Fibroblast of the conjunctiva (primary cell): ENCODE measurements around the gene GOLGA3.

Experiments
- DNase-seq: peaks from one replicate; pipeline ENCODE4 v3.0.0-alpha.2; 2010; ENCODE audit warnings: low read depth

Gene GOLGA3

DNA sequence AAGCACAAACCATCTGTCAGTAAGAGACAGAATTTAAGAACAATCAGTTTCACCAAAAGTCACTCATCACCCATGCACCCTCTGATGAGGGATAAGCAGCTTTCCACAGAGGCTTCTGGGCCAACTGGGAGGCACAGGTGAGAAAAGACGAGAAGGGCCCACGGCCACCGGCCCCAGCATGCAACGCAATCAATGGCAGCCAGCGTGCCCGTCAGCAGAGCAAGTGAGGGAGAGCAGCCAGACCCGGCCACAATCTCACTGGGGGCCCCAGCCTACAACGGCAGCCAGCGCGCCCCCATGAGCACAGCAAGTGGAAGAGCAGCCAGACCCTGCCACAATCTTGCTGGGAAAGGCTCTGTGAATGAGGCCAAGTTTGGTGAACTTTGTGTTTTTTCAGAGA is 80.3 kb downstream of the GOLGA3 start:
- no peak for DNase-seq

DNA sequence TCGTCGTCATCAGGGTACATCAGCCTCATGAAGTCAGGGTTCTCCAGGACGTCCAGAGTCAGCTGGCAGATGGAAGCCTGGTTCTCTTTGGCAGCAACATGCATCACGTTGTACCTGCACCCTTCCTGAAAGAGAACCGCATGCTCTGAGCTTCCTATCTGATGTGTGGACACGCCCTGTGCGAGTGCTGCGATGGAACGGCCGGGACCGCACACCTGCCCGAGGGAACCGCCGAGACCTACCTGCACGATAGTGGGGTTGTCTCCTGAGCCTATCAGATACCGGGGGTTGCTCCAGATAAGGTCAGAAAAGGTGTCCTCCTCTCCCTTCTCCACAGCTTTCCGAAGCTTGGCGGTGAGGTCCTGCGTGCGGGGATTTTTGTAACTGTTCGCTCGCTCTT is 80.8 kb downstream of the GOLGA3 start:
- no peak for DNase-seq

DNA sequence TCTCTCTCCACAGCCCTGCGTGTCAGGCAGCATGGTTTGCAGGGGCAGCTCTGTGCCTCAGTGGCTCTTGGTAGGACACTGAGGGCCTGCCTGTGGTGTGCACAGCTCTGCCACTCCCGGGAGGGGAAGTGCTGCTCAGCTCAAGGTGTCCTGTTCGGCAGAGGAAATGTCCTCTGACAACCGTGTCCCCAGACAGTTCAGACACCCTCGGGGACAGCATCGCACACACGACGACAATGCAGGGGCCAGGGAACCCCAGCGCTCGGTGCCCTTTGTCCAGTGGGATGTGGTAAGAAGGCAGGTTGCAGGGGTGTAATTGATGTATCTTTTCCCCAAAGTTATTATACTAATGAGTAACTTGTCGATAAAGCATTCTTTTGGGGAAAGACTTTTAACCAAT is 81.3 kb downstream of the GOLGA3 start:
- no peak for DNase-seq

DNA sequence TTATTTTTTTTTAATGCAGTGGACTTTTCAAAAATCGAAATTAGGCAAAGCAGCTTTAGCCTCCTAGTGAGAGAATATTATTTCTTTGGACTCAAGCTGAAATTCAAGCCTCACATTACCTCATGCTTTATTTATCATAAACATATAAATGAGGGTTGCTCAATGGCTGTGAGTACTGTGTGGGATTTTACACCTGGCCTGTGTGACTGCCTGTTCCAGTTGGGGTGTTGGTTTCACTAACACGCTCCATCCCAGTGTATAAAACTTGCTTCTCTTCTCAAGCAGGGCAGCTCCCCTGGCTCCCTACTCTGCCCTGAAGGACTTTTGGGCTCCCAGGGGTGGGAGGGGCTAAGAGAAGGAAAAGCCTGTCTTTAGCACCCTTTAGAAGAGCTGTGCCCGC is 82.1 kb downstream of the GOLGA3 start:
- DNase-seq = no peak

DNA sequence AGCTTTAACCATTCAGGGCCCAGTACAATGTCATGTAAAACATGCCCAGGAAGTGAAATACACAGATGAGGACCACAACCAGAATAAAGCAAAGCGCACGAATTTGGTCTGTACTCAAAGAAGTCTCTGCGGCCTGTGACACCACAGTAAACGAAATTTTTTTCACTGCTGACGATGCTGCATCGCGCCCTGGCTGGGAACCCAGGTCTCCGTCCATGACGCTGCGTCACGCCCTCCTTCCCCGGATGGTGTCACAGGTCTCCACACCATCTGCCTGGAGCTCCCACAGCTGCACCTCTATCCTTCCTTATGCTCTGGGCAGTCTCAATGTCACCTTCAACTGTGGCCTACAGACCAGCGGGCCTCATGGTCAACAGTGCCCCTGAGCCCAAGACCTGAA is 84.8 kb downstream of the GOLGA3 start:
- DNase-seq = no peak

DNA sequence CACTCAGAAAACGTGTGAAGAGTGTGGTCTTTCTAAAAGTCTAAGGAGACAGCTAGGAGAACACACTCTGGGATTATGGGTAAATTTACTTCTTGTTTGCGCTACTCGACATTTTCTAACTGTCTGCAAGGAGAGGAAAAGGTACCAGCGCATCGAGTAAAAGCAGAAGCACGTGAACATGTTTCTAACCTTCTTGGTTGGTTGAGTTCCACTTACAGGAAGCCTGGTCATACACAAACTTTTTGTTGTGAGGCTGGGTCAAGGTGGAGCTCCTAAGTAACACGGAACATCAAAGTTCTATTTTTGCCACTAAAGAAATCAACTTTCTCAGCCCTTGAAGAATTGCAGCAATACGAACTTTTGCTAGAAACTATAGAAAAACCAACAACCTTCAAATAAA is 87.0 kb downstream of the GOLGA3 start:
- DNase-seq = no peak

DNA sequence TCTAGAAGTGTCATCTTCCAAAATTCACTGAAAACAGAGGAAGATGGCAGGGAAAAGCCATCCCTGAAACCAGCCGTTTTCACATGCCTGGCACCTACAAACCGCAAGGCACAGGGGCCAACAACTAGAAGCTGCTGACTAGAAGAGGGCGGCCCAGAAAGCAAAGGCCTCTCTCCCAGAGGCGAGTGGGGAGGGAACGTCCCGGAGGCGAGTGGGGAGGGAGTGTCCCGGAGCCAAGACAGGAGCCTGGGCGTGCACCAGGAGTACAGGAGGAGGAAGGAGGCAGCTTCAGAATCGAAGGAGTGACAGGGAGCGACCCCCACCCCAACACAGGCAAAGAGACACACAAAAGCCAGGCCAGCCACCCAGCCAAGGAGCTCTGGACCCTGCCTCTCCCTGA is 88.0 kb downstream of the GOLGA3 start:
- DNase-seq = no peak

DNA sequence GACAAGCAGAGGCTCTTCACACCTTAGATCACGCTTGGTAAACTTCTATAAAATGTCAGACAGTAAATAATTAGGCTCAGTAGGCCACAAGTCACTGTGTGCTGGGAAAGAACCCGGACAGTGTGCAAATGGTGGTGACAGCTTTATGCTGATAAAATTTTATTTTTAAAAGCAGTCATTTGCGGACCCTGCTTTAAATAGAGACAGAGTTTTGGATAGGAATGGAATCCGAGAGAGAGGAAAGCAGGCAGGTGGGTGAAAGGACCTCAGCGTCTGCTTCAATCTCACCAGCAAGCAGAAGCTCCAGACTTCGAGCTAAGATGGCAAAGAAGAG is 88.4 kb downstream of the GOLGA3 start:
- no peak for DNase-seq

DNA sequence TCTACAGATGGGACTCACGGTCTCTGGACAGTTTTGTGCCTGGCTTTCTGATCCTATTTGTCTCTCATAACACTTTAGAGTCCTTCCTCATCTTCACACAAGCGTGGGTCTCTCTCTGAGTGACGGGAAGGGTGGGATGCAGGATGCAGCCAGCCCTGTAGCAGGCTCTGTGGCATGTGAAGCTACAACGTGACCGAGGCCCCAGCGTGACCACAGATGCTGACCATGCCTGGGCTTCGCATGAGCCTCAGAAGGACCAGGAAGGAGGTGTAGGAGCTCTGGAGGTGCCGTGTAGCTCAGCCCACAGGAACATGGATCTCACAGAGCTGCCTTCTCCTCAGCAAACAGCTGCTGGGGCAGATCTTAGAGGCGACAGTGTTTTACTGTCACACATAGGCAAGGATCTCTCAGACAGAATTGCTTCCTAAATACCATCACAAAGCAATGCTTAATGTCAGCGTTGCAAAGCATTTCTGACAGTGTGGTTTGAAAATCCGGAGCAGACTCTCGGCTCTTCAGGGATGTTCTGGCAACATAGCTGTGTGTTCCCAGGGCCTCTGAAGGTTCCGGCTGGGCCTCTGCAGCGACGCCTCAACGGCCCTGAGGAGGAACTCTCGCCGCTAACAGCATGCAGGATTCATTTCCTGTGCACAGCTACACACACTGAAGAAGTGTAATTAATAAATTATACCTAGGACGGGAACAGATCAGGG is 88.9 kb downstream of the GOLGA3 start:
- DNase-seq = no peak

DNA sequence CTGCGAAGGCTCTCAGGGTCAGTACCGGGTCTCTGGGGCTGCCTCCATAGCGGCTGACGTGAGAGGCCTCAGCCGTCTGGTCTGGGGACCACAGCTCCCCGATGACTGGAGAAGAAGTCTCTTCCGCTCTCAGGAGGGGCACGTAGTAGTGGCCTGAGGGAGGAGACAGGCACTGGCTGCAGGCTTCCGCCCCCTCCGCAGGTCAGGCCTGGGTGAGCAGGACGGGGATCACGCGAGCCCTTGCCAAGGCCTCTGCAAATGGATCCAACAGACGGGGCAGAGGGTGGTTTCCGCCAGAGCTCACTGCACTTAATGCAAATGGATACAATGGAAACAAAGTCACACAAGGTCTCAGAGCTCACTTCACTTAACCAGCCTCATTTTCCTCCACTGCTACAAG is 91.8 kb downstream of the GOLGA3 start:
- DNase-seq = no peak

DNA sequence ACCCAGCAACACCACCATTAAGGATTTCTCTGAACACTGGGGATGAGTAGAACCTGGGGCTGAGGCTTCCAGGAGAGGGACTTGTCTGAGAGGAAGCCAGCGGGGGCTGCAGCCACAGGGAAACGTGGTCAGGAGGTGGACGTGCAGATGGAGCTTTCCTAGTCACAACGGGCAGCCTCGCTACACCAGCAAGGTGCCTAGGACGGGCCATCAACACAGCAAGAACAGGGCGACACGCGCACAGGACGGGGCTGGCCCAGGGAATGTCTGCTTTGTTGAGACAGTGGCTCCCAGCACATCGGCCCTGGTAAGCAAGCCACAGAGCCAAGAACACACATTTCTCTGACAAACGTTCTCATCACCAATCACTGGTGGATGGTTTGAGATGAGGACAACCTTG is 92.3 kb downstream of the GOLGA3 start:
- DNase-seq = no peak

DNA sequence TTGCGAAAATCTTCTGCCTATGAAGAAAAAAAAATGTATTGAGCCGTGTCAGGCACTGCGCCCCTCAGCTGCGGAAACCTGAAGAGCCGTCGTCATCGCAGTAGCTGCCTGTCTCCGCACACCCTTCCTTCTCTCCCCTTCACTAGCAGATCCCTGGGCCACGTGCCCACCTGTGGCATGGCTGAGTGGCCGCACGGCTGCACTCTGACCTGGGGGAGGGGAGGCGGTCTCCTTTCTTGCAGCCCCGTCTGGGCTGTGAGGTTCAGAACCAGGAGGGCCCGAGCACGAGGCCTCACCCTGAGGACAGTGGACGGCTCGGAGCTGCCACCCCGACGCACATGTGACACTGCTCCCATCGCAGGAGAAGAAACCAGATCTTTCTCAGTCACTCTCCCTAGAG is 93.2 kb downstream of the GOLGA3 start:
- no peak for DNase-seq

DNA sequence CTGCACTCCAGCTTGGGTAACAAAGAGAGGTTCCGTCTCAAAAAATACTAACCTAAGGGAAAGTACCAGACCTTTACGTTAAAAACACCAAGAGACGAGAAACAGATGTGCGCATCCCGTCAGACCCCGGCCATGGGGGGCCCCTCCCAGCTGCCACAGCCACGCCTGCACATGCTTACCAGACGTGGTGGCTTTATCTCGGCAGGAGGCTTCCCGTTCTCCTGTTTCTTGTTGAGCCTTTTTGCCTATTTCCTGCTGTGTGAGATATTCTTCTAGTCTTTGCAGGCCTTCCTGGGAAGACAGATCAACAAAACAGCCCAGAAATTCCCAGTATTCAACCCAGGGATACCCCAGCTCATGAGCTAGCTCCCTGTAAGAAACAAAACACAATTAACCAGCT is 94.5 kb downstream of the GOLGA3 start:
- peak; percentile 14 for DNase-seq

DNA sequence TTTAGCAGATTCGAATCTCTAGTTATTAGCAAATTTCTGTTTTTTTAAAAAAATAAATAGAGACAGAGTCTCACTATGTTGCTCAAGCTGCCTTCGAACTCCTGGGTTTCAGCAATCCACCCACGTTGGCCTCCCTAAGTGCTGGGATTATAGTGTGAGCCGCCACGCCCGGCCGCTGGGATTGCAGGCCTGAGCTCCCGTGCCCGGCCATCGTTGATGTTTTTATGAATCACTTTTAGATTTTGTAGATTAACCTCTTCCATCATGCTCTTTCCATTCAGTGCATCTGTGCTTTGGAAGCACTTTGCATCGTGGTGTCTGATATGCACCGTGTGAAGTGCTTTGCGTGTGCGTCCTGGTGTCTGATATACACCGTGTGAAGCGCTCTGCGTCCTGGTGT is 97.1 kb downstream of the GOLGA3 start:
- no peak for DNase-seq

DNA sequence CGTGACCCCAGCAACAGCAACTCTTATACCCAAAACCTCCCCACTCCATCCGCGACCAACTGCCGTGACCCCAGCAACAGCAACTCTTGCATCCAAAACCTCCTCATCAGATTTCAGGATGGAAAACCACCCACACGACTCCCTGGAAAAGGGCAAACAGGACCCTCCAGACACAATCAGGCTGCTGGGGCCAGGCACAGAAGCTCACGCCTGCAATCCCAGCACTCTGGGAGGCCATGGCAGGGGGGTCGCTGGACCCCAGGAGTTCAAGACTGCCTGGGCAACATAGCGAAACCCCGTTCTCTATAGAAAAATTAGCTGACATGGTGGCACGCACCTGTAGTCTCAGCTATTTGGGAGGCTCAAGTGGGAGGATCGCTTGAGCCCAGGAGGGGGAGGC is 98.3 kb downstream of the GOLGA3 start:
- DNase-seq = no peak

DNA sequence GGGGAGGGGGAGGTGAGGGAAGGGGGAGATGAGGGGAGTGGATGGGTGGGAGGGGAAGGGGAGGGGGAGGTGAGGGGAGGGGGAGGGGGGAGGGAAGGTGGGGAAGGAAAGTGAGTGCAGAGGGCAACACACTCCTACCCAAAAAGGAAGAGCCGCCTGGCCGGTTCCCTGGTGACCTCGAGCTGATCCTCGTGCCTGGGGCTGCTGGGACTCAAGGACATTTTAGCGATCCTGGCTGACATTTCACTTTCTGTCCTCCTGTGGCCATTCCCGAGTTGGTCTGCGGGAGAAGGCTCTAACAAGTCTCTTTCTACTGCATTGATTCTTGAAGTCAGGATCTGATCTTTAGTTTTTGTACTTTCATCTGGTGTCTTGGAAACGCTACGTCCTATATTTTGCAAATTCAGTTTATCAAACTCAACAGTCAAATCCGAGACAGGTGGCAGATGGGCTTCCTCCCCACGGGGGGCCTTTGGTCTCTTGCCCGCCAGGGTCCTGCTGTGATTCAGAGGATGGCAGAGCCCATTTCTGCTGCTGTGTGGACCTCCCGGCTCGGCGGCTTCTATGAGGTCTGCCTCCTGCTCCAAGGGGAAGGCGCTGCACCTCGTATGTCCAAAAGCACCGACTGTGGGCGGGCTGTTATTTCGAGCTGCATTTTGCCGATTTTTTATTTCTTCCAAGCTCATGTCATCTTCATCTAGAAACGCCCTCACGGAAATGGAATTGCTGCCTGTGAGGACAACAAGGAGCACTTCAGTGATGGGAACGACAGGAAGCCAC is 98.9 kb downstream of the GOLGA3 start:
- no peak for DNase-seq

DNA sequence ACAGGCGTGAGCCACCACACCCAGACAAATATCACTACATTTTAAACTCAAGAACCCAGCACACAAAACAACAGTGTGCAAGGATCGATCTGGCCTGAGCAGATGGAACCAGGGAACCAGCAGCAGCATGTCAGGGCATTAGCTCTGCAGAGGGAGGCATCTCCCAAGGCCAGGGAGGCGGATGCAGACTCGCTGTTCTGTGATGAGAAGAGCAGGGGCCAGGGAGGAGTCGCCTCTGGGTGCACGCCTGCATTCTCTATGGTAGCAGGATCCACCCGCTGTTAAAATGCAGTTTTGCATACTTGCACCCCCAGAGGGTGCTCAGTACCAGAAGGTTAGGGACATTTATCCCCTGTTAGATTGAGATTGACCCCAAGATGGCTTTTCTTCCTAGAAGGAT is 100.2 kb downstream of the GOLGA3 start:
- DNase-seq = no peak

DNA sequence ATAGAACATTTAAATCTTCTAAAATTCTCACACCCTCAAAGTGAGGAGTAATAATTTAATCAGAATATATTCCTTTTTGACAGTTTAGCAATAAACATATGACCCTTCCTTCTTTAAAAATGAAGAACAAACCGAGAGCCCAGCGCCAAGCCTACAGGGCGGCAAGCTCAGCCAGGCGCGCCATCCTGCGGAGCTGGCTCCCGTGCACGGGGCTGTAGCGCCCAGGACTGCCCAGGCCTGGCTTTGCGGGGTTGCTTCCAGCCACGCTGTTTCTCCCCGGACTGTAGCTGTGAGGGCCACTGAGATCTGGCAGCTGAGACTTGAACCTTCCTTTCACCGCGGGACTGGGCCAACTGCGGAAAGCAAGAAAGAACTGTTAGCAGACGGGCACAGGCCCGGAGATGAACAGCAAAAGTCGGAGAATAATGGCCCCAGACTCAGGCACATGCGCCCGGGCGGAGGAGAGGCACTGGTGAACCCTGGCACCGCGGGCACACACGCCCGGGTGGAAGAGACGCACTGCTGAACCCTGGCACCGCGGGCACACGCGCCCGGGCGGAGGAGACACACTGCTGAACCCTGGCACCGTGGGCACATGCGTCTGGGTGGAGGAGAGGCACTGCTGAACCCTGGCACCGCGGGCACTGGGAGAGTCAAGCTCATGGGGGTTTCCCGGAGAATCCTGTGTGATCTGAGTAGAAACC is 101.4 kb downstream of the GOLGA3 start:
- DNase-seq = no peak

DNA sequence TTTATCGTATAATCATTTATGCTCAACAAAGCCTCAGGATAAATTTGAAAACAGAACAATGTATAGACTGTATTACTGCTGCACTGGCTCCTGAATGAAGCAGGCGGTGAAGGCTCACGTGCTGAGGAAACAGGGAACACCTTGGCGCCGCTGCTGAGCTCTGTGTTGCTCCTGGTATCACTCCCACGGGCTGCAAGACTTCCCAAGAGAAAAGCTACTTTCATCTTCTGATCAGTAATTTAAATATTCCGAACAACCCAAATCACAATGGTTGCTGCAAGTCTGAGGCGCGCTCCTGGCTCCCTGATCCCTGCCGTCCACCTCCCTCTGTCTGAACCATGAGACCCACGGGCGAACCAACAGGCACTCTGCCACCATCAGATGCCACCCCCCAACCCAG is 102.3 kb downstream of the GOLGA3 start:
- DNase-seq = no peak

DNA sequence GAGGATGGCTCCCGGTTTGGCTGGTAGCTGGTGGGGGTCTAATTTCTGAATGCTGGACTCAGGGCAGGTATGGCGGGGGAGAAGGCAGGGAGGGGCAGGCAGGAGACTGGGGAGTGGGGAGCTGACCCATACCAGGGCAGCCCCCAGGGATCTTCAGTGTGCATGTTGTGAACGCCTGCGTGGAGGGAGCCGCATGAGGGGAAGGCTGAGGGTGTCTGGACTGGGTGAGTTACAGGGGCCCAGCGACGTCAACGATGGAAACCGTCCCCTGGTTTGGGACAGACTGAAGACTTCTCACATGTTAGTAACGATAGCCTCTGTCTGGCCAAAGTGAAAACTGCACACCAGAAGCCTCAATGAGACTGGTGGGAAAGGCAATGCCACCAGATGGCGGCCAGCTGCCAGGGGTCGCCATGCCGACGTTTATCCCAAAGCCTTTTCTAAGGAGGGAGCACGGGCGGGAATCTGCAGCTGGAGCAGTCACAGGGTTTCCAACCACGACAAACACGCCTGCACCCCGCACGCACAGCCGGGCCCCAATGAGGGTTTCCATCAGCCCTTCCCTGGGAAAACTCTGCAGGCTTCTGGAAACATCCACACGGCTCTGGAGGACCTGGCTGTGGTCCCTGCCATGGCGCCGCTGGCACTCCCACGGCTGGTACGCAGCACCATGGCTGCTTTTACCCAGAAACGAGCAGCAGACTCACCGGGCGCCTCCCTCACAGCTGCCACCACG is 104.0 kb downstream of the GOLGA3 start:
- no peak for DNase-seq

DNA sequence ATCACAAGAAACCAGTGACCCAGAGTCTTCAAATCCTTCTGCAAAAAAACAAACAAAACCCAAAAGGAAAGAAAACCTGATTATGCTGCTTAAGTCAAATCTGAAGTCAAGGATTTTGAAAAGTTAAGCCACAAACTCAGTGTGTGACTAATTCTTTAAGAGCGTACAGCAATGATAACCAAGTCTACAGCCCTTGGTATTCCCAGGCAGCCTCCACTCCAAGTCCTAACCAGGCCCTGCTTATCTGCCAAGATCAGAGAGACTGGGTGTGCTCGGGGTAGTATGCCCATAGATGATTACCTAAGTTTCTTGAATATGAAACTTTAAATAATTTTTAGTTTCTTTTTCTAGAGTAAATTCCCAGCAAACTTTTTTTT is 104.9 kb downstream of the GOLGA3 start:
- DNase-seq = no peak

DNA sequence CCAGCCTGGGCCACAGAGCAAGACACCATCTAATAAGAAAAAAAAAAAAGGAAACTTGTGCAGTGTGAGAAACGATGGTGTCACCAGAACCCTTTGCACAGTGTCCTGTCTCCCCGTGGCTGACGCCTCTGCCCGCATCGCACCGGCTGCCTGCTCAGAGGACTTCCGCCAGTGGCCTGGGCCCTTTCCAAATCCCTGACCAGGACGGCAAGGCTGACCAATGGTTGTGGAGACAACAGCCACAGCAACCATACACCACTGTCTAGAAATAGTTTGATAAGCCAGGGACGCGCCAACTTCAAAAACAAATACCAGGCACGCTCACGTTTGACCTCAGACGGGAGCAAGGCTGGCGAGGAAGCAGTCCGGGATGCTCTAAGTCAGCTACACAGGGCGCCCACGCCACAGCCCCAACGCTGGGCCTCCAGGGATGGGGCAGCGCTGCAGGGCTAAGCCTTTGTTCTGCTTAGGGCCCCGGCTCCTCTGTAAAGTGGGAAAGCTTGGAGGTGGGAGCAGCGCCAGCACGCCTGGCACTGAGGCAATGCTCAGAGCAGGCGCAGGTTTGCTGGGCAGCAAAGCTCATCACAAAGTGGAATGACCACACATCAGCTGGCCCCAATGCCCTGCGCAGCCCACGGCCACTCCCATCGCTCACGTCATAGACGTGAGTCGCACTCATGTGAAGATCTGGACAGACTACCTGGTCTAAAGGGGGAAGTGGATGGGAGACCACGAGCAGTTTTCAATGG is 105.5 kb downstream of the GOLGA3 start:
- no peak for DNase-seq
